Psoas muscle (tissue), 8 donors: ENCODE measurements around the gene SASH1. TPM values are rescaled to one million over a fixed set of nuclear protein-coding genes. Genes with fewer than 3 reads are reported as not detected.

Source experiments
- ATAC-seq, 4 donors: fragments of 200-7000 bp; cut with Tn5 transposase; one replicate each; pipeline ENCODE4 v1.9.1; 2020; ENCODE audit warnings: moderate library complexity in 3 of 4, mild to moderate bottlenecking in 2 of 4
- DNase-seq, 2 donors: peaks; one replicate each; pipeline ENCODE4 v3.0.0-alpha.2; 2020
- H3K27ac ChIP-seq: fragments of 200-600 bp; one replicate; pipeline ENCODE4 v1.8.0; 2022
- H3K27me3 ChIP-seq, 3 donors: fragments of 200-600 bp in 1 of 3; one replicate each; pipeline versions ENCODE4 v1.6.1 to v1.8.0; 2013 to 2022; ENCODE audit warnings: low read length in 2 of 3, mild to moderate bottlenecking in 2 of 3, moderate library complexity in 1 of 3; ENCODE audit not compliant: insufficient read depth in 3 of 3
- H3K36me3 ChIP-seq, 2 donors: fragments of 200-600 bp in 1 of 2; one replicate each; pipeline versions ENCODE4 v1.6.1 to v1.8.0; 2013 to 2022; ENCODE audit warnings: low read depth in 1 of 2, mild to moderate bottlenecking in 1 of 2, moderate library complexity in 1 of 2; ENCODE audit not compliant: insufficient read depth in 1 of 2
- H3K4me1 ChIP-seq: fragments of 200-600 bp; one replicate; pipeline ENCODE4 v1.8.0; 2022
- H3K4me3 ChIP-seq: fragments of 200-600 bp; one replicate; pipeline ENCODE4 v1.8.0; 2022; ENCODE audit warnings: mild to moderate bottlenecking
- H3K9me3 ChIP-seq: fragments of 200-600 bp; one replicate; pipeline ENCODE4 v1.8.0; 2022
- CTCF ChIP-seq: fragments of 200-600 bp; IDR thresholded peaks from one replicate; pipeline ENCODE4 v1.8.0; 2022; ENCODE audit warnings: antibody characterized with exemption
- WGBS, 3 donors: extraction: QIAGEN DNeasy Blood & Tissue Kit; methylation state at CpG; one replicate each; pipeline versions ENCODE4 v1.1.6 to v1.1.7; 2013; 5-methylcytosine and 5-hydroxymethylcytosine counted together
- intact Hi-C, 2 donors: fragments of 100-400 bp; cut with DNase I; formaldehyde crosslinking; loops; one replicate each; pipeline versions ENCODE4 v1.11.0 to v1.14.2; 2022
- polyA plus RNA-seq, 3 donors: library from polyadenylated mRNA; stranded (reverse); fragments of 200-250 nt; gene quantifications; one replicate each; pipeline ENCODE4 v1.2.3, GENCODE V29; 2013
- total RNA-seq, 4 donors: library from RNA; stranded (reverse); fragmentation: NEBNext Ultra II Directional in 2 of 4; extraction: Animal tissue kit (Norgen Biotek cat#: 25700) in 2 of 4; gene quantifications; one replicate each; pipeline versions ENCODE4 v1.2.1 to v1.2.4, GENCODE V29; 2021 to 2023
- donor health status: healthy with polysubstance abuse.
- donor health status: DM: no; HTN: no; CAD: no; lungs with moderate emphysema.
- donor health status: Bipolar disorder and iron deficiency.
- donor health status: healthy.
- donor health status: DM: yes; HTN: yes; CAD: no.
- donor health status: DM: no; HTN: no; CAD: no.
- donor health status: DM: no; HTN: no; CAD: no.
- donor health status: DM: yes; HTN: yes; CAD: no.

The SASH1 gene
- total and polyA plus RNA-seq, 7 donors: 5.0 to 26.1 (median 13.0) TPM

DNA sequence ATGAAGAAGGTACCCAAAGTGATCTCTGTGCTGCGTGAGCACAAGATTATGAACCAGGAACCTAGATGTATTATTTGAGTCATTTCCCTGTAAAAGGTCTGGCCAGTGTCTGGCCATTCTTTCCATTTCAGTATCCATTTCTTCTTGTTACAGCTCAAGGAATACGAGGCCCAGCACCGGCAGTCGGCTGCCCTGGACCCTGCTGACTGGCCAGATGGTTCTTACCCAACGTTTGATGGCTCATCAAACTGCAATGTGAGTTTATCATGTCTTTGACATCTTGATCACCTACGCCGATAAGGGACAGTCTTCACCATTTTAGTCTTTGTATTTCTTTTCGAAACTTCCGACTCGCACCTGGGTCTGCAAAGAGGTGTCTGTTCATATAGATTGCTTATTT is 144.8 kb downstream of the SASH1 start:
- H3K4me3 ChIP-seq: no peak overlapping the region
- no peaks in the 10 kb centered on the region for H3K36me3 ChIP-seq
- no peak for DNase-seq
- ATAC-seq: no peak
- H3K27ac ChIP-seq: no peak overlapping the region
- no peaks in the 10 kb centered on the region for H3K9me3 ChIP-seq
- 86 to 93% (median 87%) methylated on average over 10 of the region's 10 CpGs for WGBS, 3 donors
- H3K27me3 ChIP-seq: no peaks in the 10 kb centered on the region
- TF ChIP-seq CTCF: no peak
- intact Hi-C loops: no loop called here
- H3K4me1 ChIP-seq: no peaks in the 10 kb centered on the region

DNA sequence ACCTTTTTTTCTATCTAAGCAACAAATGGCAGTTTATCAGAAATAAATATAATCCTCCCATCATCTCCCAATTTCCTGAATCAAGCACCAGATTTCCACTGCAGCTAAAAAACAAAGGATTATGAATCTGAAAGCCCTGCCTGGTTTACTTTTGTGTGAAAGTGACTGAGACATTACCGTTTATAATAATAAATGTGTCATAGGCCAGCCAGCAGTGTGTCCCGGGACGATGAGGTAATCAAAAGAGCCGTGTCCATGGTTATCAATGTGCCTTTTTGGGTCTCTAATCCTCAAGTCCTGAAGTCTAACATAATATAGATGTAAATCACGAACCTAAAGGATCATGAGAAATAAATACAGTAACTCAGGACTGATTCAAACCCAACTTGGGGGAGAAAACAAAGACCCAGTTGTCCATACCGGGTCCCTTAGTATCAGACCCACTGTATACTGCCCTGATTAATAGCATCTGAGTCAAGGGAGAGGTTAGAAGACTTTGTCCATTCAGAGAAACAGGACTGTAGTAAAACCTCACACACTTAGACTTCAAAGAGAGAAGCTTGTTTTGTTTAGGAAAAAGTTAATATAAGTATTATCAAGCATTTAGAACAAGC is 149.1 kb downstream of the SASH1 start:
- intact Hi-C loops: no loop called here
- H3K4me3 ChIP-seq: no peak overlapping the region
- H3K4me1 ChIP-seq: no peaks in the 10 kb centered on the region
- no peak for TF ChIP-seq CTCF
- no peaks in the 10 kb centered on the region for H3K36me3 ChIP-seq
- no peak overlapping the region for H3K27ac ChIP-seq
- H3K9me3 ChIP-seq: no peaks in the 10 kb centered on the region
- H3K27me3 ChIP-seq: no peaks in the 10 kb centered on the region
- ATAC-seq (no peak), DNase-seq (no peak)
- 49 to 65% (median 51%) methylated on average over 6 of the region's 6 CpGs for WGBS, 3 donors

- DNase-seq: no peak
- Histone ChIP-seq H3K4me3 (no peak overlapping the region), H3K27me3 (no peaks in the 10 kb centered on the region), H3K4me1 (no peaks in the 10 kb centered on the region), H3K9me3 (no peaks in the 10 kb centered on the region), H3K27ac (no peak overlapping the region), H3K36me3 (no peaks in the 10 kb centered on the region)
- 80 to 88% (median 85%) methylated on average over 5 of the region's 5 CpGs for WGBS, 3 donors
- no peak for TF ChIP-seq CTCF
- intact Hi-C loops: no loop called here
- peak in 1 of 4 donors; percentile 3 for ATAC-seq
Observed at GRCh38 chr6:148492654-148493290, 150.1 kb downstream of the SASH1 start.

GRCh38 chr6:148493424-148493823 is 150.8 kb downstream of the SASH1 start:
- peak overlapping the region; percentile 33 for H3K27ac ChIP-seq
- intact Hi-C loops: no loop called here
- no peaks in the 10 kb centered on the region for H3K27me3 ChIP-seq
- H3K4me1 ChIP-seq: no peaks in the 10 kb centered on the region
- WGBS, 3 donors: 73 to 78% (median 76%) methylated on average over 6 of the region's 6 CpGs
- H3K9me3 ChIP-seq: no peaks in the 10 kb centered on the region
- DNase-seq: no peak
- ATAC-seq: no peak
- H3K36me3 ChIP-seq: no peaks in the 10 kb centered on the region
- H3K4me3 ChIP-seq: no peak overlapping the region
- no peak for TF ChIP-seq CTCF
